Measurements from ENCODE around the gene STS.

STS gene

GRCh38 chrX:7139202-7140081 is 8.1 kb upstream of the STS start:
- in situ Hi-C loops (cut with MboI; ENCODE audit: low sequenced_read_pairs), result no loop called here

DNA sequence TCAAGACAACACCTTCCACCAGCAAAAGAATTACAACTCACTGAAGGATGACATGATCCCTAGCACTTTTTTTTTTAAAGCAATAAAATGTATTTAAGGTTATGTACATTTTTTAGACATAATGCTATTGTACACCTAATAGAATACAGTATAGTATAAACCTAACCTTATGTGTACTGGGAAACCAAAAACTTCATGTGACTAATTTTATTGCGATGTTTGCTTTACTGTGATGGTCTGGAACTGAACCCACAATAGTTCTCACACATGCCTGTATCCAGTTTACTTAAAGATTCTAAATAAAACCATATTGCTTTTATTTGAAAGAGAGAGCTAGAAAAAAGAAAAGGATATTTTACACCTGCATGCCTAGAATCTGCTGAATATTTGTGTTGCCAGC is 4.4 kb upstream of the STS start:
- in situ Hi-C loops (cut with MboI; ENCODE audit: low sequenced_read_pairs), result no loop called here

DNA sequence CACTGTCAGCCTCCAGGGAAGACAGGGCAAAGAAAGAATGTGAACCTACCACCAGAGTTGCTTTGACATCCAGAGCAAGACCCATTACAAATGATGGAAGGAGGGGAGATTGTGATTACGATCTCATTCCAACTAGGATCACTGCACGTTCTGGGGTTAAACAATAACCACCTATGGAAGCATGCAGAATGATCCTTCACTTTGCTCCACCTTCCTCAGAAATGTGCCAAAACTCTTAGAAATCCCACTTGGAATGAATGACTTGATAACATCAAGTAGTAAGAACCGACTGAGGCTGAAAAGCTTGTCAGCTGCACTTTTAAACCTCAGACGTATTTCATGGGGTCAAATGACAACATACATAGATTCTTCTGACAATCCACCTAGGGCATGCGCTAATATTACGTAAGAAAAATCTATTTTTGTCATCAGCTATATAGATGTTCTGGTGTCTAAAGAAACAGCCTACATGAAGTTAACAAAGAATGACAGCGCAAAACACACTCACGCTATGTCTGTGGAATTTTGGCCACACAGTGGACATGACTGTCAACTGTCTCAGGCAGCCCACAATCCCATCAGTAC is 3.5 kb upstream of the STS start:
- in situ Hi-C loops (cut with MboI; ENCODE audit: low sequenced_read_pairs), result no loop called here

- in situ Hi-C loops (cut with MboI; ENCODE audit: low sequenced_read_pairs), result no loop called here
Measured at GRCh38 chrX:7145454-7145853, 2.1 kb upstream of the STS start.

DNA sequence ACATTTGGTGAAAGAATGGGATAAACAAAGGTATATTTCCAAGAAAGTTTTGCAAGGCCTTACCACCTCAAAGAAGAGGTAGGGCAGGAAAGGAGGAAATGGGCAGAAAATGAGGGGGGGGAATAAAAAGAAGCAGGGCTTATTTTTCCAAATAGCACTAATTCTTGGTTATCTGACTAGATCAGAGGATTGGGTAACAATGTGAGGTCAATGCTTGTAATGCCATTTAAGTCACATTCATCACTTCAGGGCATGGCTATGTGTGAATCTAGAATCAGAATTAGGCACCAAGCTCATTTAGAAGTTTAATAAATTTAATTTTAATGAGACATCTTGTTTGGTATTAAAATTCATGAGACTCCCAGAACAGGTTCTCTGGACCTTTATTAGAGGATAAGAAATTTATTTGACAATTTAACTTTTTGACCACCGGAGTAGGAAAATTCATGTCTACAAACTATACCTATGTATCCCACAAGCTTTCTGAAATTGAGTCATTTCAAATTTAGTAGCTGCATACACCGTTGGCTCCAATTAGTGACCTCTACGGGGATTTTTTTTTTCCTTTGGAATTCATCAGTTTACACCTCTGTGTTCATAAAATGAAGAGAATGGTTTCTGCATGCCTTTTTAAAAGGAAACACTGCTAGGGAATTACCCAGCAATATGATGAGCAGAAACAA is 1.4 kb upstream of the STS start:
- in situ Hi-C loops (cut with MboI; ENCODE audit: low sequenced_read_pairs), result no loop called here

- in situ Hi-C loops (cut with MboI; ENCODE audit: low sequenced_read_pairs), result no loop called here
Measured at GRCh38 chrX:7146703-7147412, 654 bp upstream of the STS start.

- in situ Hi-C loops (cut with MboI; ENCODE audit: low sequenced_read_pairs), result no loop called here
Measured at GRCh38 chrX:7147978-7148854, 704 bp downstream of the STS start, which contains the start of gene PUDP. TSS of gene PUDP (minus strand) at chrX:7148153. CDS start at chrX:7148113, 40 bp downstream.

- in situ Hi-C loops (cut with MboI; ENCODE audit: low sequenced_read_pairs), result no loop called here
Measured at GRCh38 chrX:7149411-7149810, 1.9 kb downstream of the STS start.

DNA sequence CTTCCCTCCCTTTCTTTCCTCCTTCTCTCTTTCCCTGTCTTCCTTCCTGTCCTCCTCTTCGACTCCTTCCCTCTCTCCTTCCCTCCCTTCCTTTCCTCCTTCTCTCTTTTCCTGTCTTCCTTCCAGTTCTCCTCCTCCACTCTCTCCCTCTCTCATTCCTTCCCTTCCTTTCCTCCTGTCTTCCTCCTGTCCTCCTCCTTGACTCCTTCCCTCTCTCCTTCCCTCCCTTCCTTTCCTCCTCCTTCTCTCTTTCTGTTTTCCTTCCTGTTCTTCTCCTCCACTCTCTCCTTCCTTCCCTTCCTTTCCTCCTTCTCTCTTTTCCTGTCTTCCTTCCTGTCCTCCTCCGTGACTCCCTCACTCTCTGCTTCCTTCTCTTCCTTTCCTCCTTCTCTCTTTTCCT is 5.7 kb downstream of the STS start:
- in situ Hi-C loops (cut with MboI; ENCODE audit: low sequenced_read_pairs), result no loop called here

DNA sequence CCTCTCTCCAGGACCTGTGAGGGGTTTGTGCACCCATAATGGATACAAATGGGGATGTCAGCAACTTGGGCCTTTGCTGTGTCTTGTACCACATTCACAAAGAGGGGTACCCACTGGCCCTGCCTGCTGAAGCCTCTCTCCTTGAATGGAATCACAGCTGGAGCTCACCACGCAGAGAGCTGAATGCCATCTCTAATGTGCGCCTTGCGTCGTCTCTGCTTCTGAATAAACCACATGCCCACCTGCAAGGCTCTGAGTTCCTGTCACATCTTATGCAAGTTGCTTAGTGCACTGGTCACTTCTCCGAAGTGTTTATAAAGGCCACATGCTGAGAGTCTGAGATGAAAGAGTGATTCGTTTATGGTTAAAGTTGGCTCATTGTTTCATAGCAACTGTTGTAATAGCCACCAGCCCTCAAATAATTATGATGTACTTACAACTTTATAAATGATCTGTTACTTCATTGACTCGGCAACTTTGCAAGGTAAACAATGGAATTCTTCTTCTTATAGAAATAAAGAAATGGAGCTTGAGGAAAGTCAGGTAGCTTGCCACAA is 6.6 kb downstream of the STS start:
- in situ Hi-C loops (cut with MboI; ENCODE audit: low sequenced_read_pairs), result no loop called here

DNA sequence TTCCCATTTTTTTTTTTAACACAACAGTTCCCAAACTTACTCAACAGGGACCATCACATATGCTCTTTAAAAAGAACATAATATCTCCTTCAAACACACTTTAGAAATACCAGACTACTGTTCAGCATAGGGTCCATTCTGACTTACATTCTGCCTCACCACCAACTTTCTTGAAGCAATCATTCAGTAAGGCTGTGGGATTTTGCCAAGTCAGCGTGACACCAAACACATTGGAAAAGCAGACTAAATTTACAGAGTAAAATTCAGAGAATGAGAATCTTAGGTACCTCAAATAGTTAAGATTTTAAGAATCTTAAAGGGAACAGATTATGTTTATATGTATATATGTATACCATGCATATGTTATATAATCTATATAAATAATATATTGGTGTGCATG is 7.7 kb downstream of the STS start:
- in situ Hi-C loops (cut with MboI; ENCODE audit: low sequenced_read_pairs), result no loop called here

GRCh38 chrX:7156879-7157278 is 9.4 kb downstream of the STS start:
- in situ Hi-C loops (cut with MboI; ENCODE audit: low sequenced_read_pairs), result no loop called here

GRCh38 chrX:7158468-7158990 is 11.0 kb downstream of the STS start:
- in situ Hi-C loops (cut with MboI; ENCODE audit: low sequenced_read_pairs), result no loop called here

DNA sequence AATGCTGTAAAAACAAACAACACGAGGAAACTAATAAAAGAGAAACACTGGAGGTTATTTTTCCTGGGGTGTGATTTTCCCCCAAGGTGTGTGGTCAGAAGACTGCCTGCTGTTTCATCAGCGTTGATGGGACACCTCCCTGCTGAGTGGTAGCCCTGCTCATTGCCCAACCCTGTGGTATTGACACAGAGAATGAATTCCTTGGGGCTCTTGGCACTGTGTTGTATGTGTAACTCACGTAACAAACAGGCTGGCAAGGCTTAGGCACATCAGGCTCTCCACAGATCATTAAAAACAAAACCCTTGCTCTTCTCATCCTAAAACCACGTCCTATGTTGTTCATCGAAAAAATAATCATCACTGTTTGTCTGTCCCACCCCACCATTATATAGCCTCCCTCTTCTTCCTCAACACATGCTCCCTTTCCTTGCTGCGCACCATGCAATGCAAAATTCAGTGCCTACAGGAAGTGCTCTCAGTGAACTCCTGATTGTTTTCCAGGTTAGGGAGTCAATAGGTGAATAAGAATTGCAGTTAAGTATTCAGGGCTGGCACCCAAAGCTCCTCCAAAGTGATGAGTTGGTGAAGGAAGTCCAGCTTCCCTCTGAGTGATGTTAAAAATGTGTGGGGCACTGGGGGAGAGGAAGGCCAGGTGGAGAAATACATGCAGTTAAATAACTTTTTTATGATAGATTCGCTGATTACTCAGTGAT is 11.8 kb downstream of the STS start:
- in situ Hi-C loops (cut with MboI; ENCODE audit: low sequenced_read_pairs), result no loop called here

- in situ Hi-C loops (cut with MboI; ENCODE audit: low sequenced_read_pairs), result no loop called here
Measured at GRCh38 chrX:7163146-7163677, 15.7 kb downstream of the STS start.

GRCh38 chrX:7164174-7164573 is 16.7 kb downstream of the STS start:
- in situ Hi-C loops (cut with MboI; ENCODE audit: low sequenced_read_pairs), result no loop called here

DNA sequence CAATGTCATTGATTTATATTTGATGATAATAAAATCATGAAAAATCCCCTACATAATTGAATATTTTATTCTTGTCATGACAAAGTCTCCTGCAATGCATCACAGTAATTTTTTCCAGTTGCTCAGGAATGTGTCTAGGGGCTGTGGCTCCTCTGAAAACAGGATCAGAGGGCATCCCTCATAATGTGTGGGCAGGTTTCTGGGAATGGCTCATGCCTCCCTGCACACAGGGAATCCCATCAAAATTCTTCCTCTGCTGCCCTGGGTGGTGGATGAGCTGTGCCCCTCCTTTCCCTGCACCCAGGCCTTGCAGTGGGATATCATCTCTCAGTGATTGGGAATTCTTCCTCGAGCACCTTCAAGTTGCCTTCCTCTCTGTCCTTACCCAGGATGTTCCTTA is 20.9 kb downstream of the STS start:
- in situ Hi-C loops (cut with MboI; ENCODE audit: low sequenced_read_pairs), result no loop called here

- in situ Hi-C loops (cut with MboI; ENCODE audit: low sequenced_read_pairs), result no loop called here
Measured at GRCh38 chrX:7169627-7170026, 22.1 kb downstream of the STS start.

DNA sequence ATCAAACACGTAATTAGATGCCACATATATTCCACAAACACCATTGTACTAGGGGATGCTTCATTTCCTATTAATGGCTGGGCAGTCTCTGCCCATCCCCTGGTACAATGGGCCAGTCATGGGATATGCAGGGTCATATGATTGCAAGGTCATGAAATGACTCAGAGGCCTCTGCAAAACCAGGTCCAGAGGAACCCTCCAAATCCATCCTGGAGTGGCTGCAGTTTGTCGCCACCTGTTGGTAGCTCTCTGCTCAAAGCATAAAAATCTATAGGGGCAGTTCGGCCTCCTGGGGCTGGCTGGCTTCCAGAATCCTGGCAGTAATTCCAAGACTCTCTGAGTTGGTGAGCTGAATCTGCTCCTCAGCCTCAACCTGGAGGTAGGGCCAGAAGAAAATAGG is 23.4 kb downstream of the STS start:
- in situ Hi-C loops (cut with MboI; ENCODE audit: low sequenced_read_pairs), result no loop called here

Data from HL-60/S4 treated with retinoic acid at 250 ng/mL for 4 days and 3 days (cell line).